Skeletal muscle tissue (tissue), 4 donors: ENCODE data around the gene KYAT1. TPM values are rescaled to one million over a fixed set of nuclear protein-coding genes. Genes with fewer than 3 reads are reported as not detected.
"Not testable (repeated sequence)": the region's sequence is repeated elsewhere in the genome, so short reads cannot be mapped to it uniquely, and the experiment has no call there.

ENCODE experiments used
- H3K27ac ChIP-seq: one replicate; pipeline ENCODE4 v1.7.0; 2013; ENCODE audit warnings: mild to moderate bottlenecking, low read depth, low read length, inconsistent platforms
- H3K27me3 ChIP-seq, 3 donors: one replicate each; pipeline ENCODE4 v1.7.0; 2013; ENCODE audit warnings: low read length in 3 of 3; ENCODE audit not compliant: control insufficient read depth in 3 of 3, insufficient read depth in 3 of 3
- H3K36me3 ChIP-seq, 3 donors: one replicate each; pipeline ENCODE4 v1.7.0; 2013; ENCODE audit warnings: low read length in 3 of 3; ENCODE audit not compliant: control insufficient read depth in 3 of 3, insufficient read depth in 3 of 3
- H3K4me1 ChIP-seq, 3 donors: one replicate each; pipeline ENCODE4 v1.7.0; 2013; ENCODE audit warnings: low read length in 3 of 3, mild to moderate bottlenecking in 3 of 3; ENCODE audit not compliant: control insufficient read depth in 3 of 3, insufficient read depth in 3 of 3
- H3K4me3 ChIP-seq, 3 donors: one replicate each; pipeline ENCODE4 v1.7.0; 2013; ENCODE audit warnings: low read length in 3 of 3
- H3K9ac ChIP-seq, 3 donors: one replicate each; pipeline ENCODE4 v1.7.0; 2013; ENCODE audit warnings: low read length in 3 of 3, mild to moderate bottlenecking in 3 of 3, moderate library complexity in 2 of 3, low read depth in 1 of 3
- H3K9me3 ChIP-seq, 3 donors: one replicate each; pipeline ENCODE4 v1.7.0; 2013; ENCODE audit warnings: low read length in 3 of 3; ENCODE audit not compliant: control insufficient read depth in 3 of 3
- total RNA-seq: library from RNA; depleted of rRNA; stranded (reverse); fragments of >200 nt; gene quantifications from one replicate; pipeline ENCODE4 v1.2.3, GENCODE V29; 2014
- donor health status: Osteomylitis.

KYAT1 gene
- total RNA-seq, 1 donor from 2014 or later = 2.1 TPM

DNA sequence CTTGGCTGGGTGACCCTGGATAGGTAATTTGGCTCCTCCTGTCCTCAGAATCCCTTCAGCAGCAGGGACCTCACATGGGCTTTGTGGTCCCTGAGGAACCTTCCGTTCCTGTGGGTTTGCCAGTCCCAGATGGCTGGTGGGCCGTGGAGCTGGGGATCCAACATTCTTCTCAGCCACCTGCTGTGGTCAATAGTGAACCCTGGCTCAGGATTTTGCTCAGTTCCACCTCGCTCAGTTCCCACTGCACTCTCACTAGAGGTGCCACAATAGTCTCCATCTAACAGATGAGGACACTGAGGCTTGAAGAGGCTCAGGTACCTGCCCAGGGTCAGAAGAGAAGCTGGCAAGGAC is 35.1 kb downstream of the KYAT1 start:
- Histone ChIP-seq H3K9ac (no peak overlapping the region), H3K9me3 (no peaks in the 10 kb centered on the region), H3K27me3 (no peaks in the 10 kb centered on the region), H3K36me3 (peaks cover 0 to 9% (median 7%) of the 10 kb centered on the region in 3 donors), H3K4me1 (no peaks in the 10 kb centered on the region), H3K27ac (no peak overlapping the region), H3K4me3 (no peak overlapping the region)

DNA sequence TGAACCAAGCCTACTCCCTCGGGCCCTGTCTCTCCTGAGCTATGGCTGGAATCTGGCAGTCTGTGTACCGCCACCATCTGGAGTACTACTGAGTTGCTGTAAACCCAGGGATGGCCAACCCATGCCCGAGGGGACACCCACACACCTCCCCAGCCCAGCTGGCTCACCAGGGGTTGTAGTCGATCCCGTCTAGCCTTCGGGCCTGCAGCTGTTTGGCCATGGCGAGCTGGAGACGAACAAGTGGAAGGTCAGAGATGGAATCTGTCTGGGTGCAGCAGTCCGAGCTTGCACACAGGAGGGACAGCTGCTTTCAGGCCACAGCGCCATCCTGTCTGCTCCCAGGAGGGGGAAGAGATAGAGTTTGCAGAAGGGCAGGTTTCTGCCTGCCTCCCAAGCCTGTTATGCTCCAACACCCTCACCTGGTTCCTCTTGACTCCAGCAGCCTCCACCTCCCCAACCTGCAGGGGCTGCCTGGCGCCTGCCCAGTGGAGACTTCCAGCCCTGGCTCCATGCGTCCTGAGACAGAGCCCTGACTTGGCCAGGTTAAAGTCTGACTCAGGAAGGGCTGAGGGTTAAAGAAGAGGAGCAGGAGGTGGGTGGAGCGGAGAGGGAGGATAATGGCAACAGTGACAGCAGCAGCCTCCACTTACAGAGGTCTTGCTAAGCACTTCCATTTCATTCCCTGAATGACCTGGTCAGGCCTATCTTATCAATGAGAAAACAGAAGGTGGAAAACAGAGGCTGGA is 36.4 kb downstream of the KYAT1 start:
- no peak overlapping the region for H3K9ac ChIP-seq

DNA sequence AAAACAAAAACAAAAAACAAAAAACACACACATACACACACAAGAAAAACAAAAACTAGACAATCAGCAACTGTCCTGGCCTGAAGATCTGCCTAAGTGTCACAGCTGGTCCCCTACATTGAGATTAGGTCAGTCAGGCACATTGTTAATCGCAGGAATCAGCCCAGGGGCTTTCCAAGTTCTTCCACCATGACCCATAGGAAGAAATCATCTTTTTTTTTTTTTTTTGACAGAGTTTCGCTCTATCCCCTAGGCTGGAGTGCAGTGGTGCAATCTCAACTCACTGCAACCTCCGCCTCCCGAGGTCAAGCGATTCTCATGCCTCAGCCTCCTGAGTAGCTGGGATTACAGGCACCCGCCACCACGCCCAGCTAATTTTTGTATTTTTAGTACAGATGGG is 38.6 kb downstream of the KYAT1 start:
- H3K27me3 ChIP-seq, H3K9ac ChIP-seq, H3K4me3 ChIP-seq, H3K9me3 ChIP-seq, H3K27ac ChIP-seq, H3K4me1 ChIP-seq: not testable (repeated sequence)
- peaks cover 0 to 14% (median 10%) of the 10 kb centered on the region in 3 donors for H3K36me3 ChIP-seq

More for the DNA sequence above, 36.4 kb downstream of the KYAT1 start:
- H3K27ac ChIP-seq = no peak overlapping the region
- H3K9me3 ChIP-seq = no peaks in the 10 kb centered on the region
- no peaks in the 10 kb centered on the region for H3K4me1 ChIP-seq
- peaks cover 0 to 9% (median 7%) of the 10 kb centered on the region in 3 donors for H3K36me3 ChIP-seq
- no peak overlapping the region for H3K4me3 ChIP-seq
- no peaks in the 10 kb centered on the region for H3K27me3 ChIP-seq

DNA sequence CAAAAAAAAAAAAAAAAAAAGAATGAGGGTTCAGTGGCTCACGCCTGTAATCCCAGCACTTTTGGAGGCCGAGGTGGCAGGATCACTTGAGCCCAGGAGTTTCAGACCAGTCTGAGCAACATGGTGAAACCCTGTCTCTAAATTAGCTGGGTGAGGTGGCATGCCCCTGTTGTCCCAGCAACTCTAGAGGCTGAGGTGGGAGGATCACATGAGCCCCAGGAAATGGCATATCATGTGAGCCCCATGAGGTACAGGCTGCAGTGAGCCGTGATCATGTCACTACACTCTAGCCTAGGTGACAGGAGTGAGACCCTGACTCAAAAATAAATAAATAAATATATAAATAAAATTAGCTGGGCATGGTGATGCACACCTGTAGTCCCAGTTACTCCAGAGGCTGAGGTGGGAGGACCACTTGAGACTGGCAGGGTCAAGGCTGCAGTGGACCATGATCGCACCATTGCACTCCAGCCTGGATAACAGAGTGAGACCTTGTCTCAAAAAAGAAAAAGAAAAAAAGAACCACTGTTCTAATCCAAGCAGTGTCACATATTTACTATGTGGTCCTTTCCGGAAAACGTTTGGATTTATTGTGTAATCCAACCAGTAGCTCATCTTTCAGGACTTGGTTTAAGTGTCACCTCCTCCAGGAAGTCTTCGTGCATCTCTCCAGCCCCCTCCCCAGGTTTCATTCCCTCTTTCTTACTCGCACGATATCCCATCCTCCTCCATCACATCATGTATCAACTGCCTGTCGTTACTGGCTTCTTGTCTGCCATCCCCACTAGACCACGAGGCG is 39.9 kb downstream of the KYAT1 start:
- no peak overlapping the region for H3K4me3 ChIP-seq
- H3K4me1 ChIP-seq = no peaks in the 10 kb centered on the region
- H3K27me3 ChIP-seq = no peaks in the 10 kb centered on the region
- H3K9ac ChIP-seq = no peak overlapping the region
- H3K36me3 ChIP-seq = peaks cover 3 to 23% (median 17%) of the 10 kb centered on the region in 3 donors
- H3K9me3 ChIP-seq = no peaks in the 10 kb centered on the region
- no peak overlapping the region for H3K27ac ChIP-seq

DNA sequence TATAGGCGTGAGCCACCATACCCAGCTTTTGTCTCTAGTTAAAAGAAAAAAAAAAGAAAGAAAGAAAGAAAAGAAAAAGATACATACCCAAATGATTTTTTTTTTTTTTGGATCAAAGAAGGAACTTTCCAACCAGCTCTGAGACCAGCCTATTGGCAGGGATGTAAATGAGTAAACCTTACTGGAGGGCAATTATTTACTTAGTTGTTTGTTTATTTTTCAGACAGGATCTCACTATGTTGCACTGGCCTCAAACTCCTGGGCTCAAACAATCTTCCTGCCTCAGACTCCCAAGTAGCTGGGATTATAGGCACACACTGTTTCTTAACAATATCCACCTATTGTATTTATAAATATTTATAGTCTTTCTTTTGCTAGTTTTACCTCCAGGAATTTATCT is 41.2 kb downstream of the KYAT1 start:
- Histone ChIP-seq H3K4me3 (no peak overlapping the region), H3K9ac (no peak overlapping the region), H3K36me3 (peaks cover 8 to 26% (median 23%) of the 10 kb centered on the region in 3 donors), H3K27ac (no peak overlapping the region), H3K27me3 (no peaks in the 10 kb centered on the region), H3K9me3 (no peaks in the 10 kb centered on the region), H3K4me1 (no peaks in the 10 kb centered on the region)

DNA sequence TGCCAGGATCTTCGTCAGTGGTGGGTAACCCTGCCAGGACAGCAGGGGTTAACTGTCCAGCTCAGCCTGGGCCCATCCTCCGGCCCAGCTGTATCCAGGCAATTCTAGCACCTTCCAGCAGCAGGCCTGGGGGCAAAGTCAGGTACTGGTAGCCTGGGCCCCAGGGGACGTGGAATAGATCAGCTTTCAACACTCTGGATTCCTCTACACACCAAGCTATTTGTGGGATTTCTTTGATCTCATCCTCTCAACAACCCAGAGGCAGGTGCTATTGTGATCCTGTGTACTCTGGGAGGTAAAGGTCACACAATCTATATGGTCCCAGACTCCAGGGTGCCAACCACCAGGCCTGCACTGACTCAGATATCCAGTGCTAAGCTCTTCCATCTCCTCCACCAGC is 43.4 kb downstream of the KYAT1 start:
- Histone ChIP-seq H3K4me1 (no peaks in the 10 kb centered on the region), H3K27ac (no peak overlapping the region), H3K9ac (no peak overlapping the region), H3K9me3 (no peaks in the 10 kb centered on the region), H3K4me3 (no peak overlapping the region), H3K36me3 (peaks cover 8 to 31% (median 28%) of the 10 kb centered on the region in 3 donors), H3K27me3 (no peaks in the 10 kb centered on the region)

DNA sequence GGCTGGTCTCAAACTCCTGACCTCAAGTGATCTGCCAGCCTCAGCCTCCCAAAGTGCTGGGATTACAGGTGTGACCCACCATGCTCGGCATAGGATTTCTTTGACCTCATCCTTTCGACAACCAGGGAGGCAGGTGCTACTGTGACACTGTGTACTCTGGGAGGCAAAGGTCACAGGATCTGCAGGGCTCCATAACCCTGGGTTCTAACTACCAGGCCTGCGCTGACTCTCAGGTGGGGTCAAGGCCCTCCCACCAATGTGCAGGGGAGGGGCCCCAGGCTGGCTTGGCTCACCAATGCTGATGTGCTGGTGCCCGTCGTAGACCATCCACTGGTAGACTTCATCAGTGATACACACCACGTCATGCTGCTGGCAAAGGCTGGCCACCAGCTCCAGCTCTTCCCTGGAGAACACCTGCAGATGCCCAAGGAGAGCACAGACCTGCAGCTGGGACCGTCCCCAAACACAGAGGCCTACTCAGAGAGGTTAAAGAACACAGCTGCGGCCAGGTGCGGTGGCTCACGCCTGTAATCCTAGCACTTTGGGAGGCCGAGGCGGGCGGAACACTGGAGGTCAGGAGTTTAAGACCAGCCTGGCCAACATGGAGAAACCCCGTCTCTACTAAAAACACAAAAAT is 45.1 kb downstream of the KYAT1 start:
- no peaks in the 10 kb centered on the region for H3K9me3 ChIP-seq
- H3K4me1 ChIP-seq = no peaks in the 10 kb centered on the region
- no peak overlapping the region for H3K9ac ChIP-seq
- H3K27me3 ChIP-seq = no peaks in the 10 kb centered on the region
- peaks cover 16 to 29% (median 25%) of the 10 kb centered on the region in 3 donors for H3K36me3 ChIP-seq
- no peak overlapping the region for H3K27ac ChIP-seq
- no peak overlapping the region for H3K4me3 ChIP-seq

DNA sequence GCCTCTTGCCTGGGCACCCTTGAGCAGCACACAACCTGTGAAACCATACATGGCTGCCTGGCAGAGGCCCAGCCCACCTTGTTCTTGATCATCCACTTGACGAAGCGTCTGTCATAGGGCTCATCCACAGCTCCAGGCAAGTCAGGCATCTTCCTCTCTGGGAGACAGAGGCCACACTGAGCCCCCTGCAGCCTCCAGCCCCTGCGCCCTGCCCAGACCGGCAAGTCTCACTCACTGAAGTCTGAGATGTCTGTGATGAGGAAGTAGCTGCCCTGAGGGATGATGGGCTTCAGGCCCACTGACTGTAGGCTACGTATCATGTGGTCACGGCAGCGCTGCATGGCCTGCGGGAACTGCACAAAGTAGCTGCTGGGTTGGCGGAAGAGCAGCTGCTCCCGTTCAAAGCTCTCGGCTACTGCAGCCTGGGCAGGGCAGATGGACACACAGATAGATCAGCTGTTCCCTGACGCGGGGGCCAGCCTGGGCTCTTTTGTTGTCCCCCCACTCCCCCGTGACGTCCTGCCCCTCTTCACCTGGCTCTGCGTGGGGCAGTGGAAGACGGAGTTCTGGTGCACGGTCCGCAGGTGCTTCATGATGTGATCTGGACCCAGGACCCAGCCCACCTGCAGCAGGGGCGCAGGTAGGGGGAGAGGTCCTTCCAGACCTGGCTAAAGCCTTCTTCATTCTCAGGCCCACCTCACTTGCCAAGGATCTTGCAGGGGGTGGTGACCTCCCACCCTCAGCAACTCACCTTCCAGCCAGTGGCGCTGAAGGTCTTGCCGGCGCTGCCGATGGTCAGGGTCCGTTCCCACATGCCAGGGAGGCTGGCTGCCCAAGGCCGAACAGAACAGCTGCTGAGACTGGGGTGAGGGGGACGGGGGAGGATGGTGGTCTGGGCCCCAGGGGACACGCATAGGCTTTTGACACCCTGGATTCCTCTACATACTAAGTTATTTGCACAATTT is 46.2 kb downstream of the KYAT1 start:
- no peak overlapping the region for H3K4me3 ChIP-seq
- H3K9me3 ChIP-seq = no peaks in the 10 kb centered on the region
- H3K27ac ChIP-seq = no peak overlapping the region
- H3K9ac ChIP-seq = no peak overlapping the region
- H3K27me3 ChIP-seq = no peaks in the 10 kb centered on the region
- H3K4me1 ChIP-seq = no peaks in the 10 kb centered on the region
- peaks cover 16 to 29% (median 25%) of the 10 kb centered on the region in 3 donors for H3K36me3 ChIP-seq

DNA sequence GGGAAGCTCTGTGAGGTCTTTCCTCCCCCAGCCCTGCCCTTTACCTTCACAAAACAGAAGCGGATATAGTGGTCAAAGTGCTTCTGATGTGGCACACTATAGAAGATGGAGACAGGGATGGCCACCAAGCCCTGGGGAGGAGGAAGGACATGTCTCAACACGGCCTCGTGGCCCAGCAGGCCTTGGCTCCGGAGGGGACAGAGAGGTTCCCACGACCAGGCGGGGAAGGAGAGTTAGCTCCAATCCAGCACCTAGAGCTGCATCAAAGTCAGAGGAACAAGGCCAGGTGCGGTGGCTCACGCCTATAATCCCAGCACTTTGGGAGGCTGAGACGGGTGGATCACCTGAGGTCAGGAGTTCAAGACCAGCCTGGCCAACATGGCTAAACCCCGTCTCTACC is 48.1 kb downstream of the KYAT1 start:
- peaks cover 16 to 29% (median 24%) of the 10 kb centered on the region in 3 donors for H3K36me3 ChIP-seq
- H3K9ac ChIP-seq = no peak overlapping the region
- peaks cover 11 to 12% (median 12%) of the 10 kb centered on the region in 3 donors for H3K4me1 ChIP-seq
- no peaks in the 10 kb centered on the region for H3K9me3 ChIP-seq
- no peak overlapping the region for H3K27ac ChIP-seq
- no peak overlapping the region for H3K4me3 ChIP-seq
- H3K27me3 ChIP-seq = no peaks in the 10 kb centered on the region
